ENCODE data around the gene DAB2IP. TPM values are rescaled to one million over a fixed set of nuclear protein-coding genes. Genes with fewer than 3 reads are reported as not detected.

DAB2IP gene
- total and polyA plus RNA-seq, 2 experiments from 2014 or later, result 8.9 to 42.8 TPM

DNA sequence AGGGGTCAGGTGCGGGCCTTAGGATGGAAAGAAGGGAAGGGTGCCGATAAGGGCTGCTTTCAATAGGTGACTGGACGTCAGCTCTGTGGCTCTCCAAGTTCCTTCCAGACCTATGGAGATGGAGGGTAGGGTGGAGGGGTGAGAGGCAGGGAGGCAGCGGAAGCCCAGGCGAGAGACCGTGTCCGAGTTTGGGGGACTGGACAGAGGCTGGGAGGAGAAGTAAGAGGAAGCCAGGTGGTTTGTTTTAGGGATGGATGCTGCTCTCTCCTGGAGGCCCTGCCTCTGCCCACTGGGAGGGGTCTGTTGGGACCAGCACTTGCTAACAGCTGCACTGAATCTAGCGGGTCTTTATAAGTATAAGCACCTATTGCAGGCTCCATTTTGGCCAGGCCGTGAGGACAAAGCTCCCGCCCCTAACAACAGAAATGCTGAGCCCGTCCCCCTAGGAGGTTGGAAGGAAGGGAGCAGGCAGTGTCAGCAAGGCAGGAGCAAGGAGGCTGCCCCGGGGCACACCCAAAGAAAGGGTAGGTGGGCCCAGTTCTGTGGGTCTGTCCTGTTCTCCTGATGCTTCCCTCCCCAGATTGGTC is 167.5 kb downstream of the DAB2IP start:
- Histone ChIP-seq H3K9me2 (ENCODE audit: insufficient read depth) (no peaks in the 10 kb centered on the region), H4K20me1 (replicated peaks; ENCODE audit: insufficient read depth) (no peaks in the 10 kb centered on the region), H3K4me2 (peak overlapping the region; percentile 53), H3K36me3 (ENCODE audit: insufficient read depth) (no peaks in the 10 kb centered on the region), H3K4me3 (no peak overlapping the region; the same call in 1 of the 2 replicates), H3K27me3 (ENCODE audit: insufficient read depth) (no peaks in the 10 kb centered on the region; the same call in 1 of the 2 replicates), H2AFZ (peak overlapping the region; percentile 79), H3K27ac (ENCODE audit: low read depth) (no peak overlapping the region), H3F3A (replicated peaks; ENCODE audit: low read depth) (0 out of 2 replicates have a peak, but pooled peaks cover 16% of the 10 kb centered on the region), H3K79me2 (replicated peaks; ENCODE audit: insufficient read depth) (no peaks in the 10 kb centered on the region), H3K4me1 (ENCODE audit: insufficient read depth) (peaks cover 20% of the 10 kb centered on the region)
- ATAC-seq, result peak; percentile 23
- Mint-ChIP-seq H3K36me3 (ENCODE audit: low read depth) (no peaks in the 10 kb centered on the region), H3K9me3 (no peaks in the 10 kb centered on the region), H3K27ac (no peak overlapping the region), H3K4me3 (peak overlapping the region; percentile 38; the same call in 2 of the 3 replicates), H3K4me1 (peaks cover 56% of the 10 kb centered on the region), H3K27me3 (ENCODE audit: insufficient read depth, low read depth, poor library complexity) (peaks cover 31% of the 10 kb centered on the region)
- DNase-seq (ENCODE audit: low spot score), result no peak
- no peak for TF ChIP-seq NANOG (IDR thresholded peaks at IDR 0.05; ENCODE audit: borderline replicate concordance)
- TF ChIP-seq, protein P1, sequence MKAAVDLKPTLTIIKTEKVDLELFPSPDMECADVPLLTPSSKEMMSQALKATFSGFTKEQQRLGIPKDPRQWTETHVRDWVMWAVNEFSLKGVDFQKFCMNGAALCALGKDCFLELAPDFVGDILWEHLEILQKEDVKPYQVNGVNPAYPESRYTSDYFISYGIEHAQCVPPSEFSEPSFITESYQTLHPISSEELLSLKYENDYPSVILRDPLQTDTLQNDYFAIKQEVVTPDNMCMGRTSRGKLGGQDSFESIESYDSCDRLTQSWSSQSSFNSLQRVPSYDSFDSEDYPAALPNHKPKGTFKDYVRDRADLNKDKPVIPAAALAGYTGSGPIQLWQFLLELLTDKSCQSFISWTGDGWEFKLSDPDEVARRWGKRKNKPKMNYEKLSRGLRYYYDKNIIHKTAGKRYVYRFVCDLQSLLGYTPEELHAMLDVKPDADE (IDR thresholded peaks at IDR 0.05), result no peak
- no peak for TF ChIP-seq EZH2phosphoT487 (IDR thresholded peaks at IDR 0.05; ENCODE audit: unreplicated experiment)
- TF ChIP-seq, protein P2, sequence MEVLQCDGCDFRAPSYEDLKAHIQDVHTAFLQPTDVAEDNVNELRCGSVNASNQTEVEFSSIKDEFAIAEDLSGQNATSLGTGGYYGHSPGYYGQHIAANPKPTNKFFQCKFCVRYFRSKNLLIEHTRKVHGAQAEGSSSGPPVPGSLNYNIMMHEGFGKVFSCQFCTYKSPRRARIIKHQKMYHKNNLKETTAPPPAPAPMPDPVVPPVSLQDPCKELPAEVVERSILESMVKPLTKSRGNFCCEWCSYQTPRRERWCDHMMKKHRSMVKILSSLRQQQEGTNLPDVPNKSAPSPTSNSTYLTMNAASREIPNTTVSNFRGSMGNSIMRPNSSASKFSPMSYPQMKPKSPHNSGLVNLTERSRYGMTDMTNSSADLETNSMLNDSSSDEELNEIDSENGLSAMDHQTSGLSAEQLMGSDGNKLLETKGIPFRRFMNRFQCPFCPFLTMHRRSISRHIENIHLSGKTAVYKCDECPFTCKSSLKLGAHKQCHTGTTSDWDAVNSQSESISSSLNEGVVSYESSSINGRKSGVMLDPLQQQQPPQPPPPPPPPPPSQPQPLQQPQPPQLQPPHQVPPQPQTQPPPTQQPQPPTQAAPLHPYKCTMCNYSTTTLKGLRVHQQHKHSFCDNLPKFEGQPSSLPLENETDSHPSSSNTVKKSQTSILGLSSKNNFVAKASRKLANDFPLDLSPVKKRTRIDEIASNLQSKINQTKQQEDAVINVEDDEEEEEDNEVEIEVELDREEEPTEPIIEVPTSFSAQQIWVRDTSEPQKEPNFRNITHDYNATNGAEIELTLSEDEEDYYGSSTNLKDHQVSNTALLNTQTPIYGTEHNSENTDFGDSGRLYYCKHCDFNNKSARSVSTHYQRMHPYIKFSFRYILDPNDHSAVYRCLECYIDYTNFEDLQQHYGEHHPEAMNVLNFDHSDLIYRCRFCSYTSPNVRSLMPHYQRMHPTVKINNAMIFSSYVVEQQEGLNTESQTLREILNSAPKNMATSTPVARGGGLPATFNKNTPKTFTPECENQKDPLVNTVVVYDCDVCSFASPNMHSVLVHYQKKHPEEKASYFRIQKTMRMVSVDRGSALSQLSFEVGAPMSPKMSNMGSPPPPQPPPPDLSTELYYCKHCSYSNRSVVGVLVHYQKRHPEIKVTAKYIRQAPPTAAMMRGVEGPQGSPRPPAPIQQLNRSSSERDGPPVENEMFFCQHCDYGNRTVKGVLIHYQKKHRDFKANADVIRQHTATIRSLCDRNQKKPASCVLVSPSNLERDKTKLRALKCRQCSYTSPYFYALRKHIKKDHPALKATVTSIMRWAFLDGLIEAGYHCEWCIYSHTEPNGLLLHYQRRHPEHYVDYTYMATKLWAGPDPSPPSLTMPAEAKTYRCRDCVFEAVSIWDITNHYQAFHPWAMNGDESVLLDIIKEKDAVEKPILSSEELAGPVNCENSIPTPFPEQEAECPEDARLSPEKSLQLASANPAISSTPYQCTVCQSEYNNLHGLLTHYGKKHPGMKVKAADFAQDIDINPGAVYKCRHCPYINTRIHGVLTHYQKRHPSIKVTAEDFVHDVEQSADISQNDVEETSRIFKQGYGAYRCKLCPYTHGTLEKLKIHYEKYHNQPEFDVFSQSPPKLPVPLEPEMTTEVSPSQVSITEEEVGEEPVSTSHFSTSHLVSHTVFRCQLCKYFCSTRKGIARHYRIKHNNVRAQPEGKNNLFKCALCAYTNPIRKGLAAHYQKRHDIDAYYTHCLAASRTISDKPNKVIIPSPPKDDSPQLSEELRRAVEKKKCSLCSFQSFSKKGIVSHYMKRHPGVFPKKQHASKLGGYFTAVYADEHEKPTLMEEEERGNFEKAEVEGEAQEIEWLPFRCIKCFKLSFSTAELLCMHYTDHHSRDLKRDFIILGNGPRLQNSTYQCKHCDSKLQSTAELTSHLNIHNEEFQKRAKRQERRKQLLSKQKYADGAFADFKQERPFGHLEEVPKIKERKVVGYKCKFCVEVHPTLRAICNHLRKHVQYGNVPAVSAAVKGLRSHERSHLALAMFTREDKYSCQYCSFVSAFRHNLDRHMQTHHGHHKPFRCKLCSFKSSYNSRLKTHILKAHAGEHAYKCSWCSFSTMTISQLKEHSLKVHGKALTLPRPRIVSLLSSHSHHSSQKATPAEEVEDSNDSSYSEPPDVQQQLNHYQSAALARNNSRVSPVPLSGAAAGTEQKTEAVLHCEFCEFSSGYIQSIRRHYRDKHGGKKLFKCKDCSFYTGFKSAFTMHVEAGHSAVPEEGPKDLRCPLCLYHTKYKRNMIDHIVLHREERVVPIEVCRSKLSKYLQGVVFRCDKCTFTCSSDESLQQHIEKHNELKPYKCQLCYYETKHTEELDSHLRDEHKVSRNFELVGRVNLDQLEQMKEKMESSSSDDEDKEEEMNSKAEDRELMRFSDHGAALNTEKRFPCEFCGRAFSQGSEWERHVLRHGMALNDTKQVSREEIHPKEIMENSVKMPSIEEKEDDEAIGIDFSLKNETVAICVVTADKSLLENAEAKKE (CRISPR knock-in tag; IDR thresholded peaks at IDR 0.05), result no peak
- no peak for TF ChIP-seq ZNF114 (CRISPR knock-in tag; IDR thresholded peaks at IDR 0.05)
- TF ChIP-seq JUNB (IDR thresholded peaks at IDR 0.05; ENCODE audit: unreplicated experiment), result no peak
- no peak for TF ChIP-seq STAT1 (IDR thresholded peaks at IDR 0.05; ENCODE audit: unreplicated experiment)
- no peak for TF ChIP-seq POLR2AphosphoS5 (IDR thresholded peaks at IDR 0.05; ENCODE audit: low read depth)
- TF ChIP-seq, protein P3, sequence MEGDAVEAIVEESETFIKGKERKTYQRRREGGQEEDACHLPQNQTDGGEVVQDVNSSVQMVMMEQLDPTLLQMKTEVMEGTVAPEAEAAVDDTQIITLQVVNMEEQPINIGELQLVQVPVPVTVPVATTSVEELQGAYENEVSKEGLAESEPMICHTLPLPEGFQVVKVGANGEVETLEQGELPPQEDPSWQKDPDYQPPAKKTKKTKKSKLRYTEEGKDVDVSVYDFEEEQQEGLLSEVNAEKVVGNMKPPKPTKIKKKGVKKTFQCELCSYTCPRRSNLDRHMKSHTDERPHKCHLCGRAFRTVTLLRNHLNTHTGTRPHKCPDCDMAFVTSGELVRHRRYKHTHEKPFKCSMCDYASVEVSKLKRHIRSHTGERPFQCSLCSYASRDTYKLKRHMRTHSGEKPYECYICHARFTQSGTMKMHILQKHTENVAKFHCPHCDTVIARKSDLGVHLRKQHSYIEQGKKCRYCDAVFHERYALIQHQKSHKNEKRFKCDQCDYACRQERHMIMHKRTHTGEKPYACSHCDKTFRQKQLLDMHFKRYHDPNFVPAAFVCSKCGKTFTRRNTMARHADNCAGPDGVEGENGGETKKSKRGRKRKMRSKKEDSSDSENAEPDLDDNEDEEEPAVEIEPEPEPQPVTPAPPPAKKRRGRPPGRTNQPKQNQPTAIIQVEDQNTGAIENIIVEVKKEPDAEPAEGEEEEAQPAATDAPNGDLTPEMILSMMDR (conservative IDR thresholded peaks at IDR 0.05; ENCODE audit: low read depth in 2 of 2), result no peak
- TF ChIP-seq, protein P4, sequence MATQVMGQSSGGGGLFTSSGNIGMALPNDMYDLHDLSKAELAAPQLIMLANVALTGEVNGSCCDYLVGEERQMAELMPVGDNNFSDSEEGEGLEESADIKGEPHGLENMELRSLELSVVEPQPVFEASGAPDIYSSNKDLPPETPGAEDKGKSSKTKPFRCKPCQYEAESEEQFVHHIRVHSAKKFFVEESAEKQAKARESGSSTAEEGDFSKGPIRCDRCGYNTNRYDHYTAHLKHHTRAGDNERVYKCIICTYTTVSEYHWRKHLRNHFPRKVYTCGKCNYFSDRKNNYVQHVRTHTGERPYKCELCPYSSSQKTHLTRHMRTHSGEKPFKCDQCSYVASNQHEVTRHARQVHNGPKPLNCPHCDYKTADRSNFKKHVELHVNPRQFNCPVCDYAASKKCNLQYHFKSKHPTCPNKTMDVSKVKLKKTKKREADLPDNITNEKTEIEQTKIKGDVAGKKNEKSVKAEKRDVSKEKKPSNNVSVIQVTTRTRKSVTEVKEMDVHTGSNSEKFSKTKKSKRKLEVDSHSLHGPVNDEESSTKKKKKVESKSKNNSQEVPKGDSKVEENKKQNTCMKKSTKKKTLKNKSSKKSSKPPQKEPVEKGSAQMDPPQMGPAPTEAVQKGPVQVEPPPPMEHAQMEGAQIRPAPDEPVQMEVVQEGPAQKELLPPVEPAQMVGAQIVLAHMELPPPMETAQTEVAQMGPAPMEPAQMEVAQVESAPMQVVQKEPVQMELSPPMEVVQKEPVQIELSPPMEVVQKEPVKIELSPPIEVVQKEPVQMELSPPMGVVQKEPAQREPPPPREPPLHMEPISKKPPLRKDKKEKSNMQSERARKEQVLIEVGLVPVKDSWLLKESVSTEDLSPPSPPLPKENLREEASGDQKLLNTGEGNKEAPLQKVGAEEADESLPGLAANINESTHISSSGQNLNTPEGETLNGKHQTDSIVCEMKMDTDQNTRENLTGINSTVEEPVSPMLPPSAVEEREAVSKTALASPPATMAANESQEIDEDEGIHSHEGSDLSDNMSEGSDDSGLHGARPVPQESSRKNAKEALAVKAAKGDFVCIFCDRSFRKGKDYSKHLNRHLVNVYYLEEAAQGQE (IDR thresholded peaks at IDR 0.05; ENCODE audit: unreplicated experiment), result no peak
- no peak for TF ChIP-seq EZH2 (IDR thresholded peaks at IDR 0.05; ENCODE audit: low read depth, unreplicated experiment)

All from GM23338 (cell line).